ENCODE data around the gene ENPP3. TPM values are rescaled to one million over a fixed set of nuclear protein-coding genes. Genes with fewer than 3 reads are reported as not detected.

ENPP3 gene
- total and polyA plus RNA-seq, 2 of the 13 experiments (the other 11 are each of a cell fraction or from before 2014, with no cell fraction given) = 40.0 to 75.4 TPM

DNA sequence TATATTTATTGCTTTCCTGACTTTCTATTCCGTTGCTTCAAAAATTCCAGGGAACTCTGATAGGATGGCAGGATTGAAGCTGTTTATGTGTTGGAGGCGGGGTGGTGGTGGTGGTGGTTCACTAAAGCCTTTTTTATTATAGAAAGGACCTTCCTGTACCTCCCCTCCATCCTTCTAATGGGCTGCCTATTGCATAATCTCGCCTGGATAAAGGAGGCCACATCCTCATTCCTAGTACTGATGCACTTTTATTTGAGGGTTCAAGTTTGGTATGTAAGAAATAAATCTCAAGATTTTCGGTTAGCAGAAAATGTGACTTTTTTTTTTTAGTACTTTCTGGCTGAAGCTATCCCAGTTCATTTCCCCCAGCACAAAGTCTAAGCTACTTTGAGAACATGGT, 92.4 kb downstream of the ENPP3 start:
- ChIA-PET POLR2A (no interaction called here), CTCF (ENCODE audit: low intra/inter-chr PET ratio, low total read pairs) (no interaction called here)
- ATAC-seq (no peak), FAIRE-seq (no peak), DNase-seq (ENCODE audit: low spot score) (no peak)
- 97% methylated on average over 4 of the region's 4 CpGs for WGBS (ENCODE audit: low lambda C conversion rate)
- TF ChIP-seq ZNF496 (CRISPR knock-in tag; IDR thresholded peaks at IDR 0.05; ENCODE audit: insufficient replicate concordance) = no peak
- 0 out of 2 replicates have a peak, but pooled peaks have one; percentile 23 for TF ChIP-seq CEBPG (CRISPR knock-in tag; IDR thresholded peaks at IDR 0.05)
- intact Hi-C loops (cut with micrococcal nuclease; ENCODE audit: unreplicated experiment) = no loop called here
- in situ Hi-C loops (cut with HindIII; ENCODE audit: extremely low pct_ligation_motif_present, low pct_unique_long_range_greater_than_20kb) = no loop called here
- Histone ChIP-seq H3K4me1 (ENCODE audit: insufficient read depth, low read length) (peaks cover 28% of the 10 kb centered on the region), H2AFZ (ENCODE audit: low read length) (no peak overlapping the region), H4K20me1 (ENCODE audit: insufficient read depth, low read length) (no peaks in the 10 kb centered on the region), H3K9ac (ENCODE audit: insufficient read depth, low read depth, low read length) (no peak overlapping the region), H3K4me3 (replicated peaks in 1 of 3; ENCODE audit: insufficient read depth in 1 of 3, low read depth in 2 of 3, low read length in 3 of 3) (no peak overlapping the region), H3K27me3 (ENCODE audit: control insufficient read depth in 1 of 2, insufficient read depth in 2 of 2, low read length in 2 of 2) (no peaks in the 10 kb centered on the region), H3K9me3 (ENCODE audit: low read length) (peaks cover 9% of the 10 kb centered on the region), H3K79me2 (ENCODE audit: insufficient read depth, low read length) (no peaks in the 10 kb centered on the region), H3K27ac (ENCODE audit: extremely low read length, insufficient read depth, low read length) (no peak overlapping the region), H3K4me2 (ENCODE audit: low read depth, low read length) (no peak overlapping the region), H3K36me3 (replicated peaks in 1 of 2; ENCODE audit: control insufficient read depth in 1 of 2, insufficient read depth in 2 of 2, low read length in 2 of 2) (peaks cover 11 to 61% of the 10 kb centered on the region in 2 experiments)
- BruUV-seq (replicated peaks) = no TSS peak

DNA sequence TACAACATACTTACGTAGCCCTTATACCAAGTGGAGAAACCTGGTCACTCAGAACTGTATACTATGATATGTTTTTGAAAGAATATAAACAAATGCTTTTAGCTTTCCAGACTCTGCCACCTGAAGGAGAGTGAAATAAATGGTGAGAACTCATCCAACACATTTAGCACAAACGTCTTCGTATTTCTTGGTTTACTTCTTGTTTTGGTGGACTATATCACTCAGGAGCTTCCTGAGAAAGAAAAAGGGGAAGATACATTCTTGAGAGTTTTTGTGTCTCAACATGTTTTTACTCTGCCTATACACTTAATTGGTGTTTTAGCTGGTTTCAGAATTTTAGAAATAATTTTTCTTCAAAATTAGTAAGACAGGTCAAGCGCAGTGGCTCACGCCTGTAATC, 93.2 kb downstream of the ENPP3 start:
- no peak for FAIRE-seq
- TF ChIP-seq ZNF550 (CRISPR knock-in tag; IDR thresholded peaks at IDR 0.05; ENCODE audit: borderline replicate concordance) (no peak), NPAS2 (CRISPR knock-in tag; IDR thresholded peaks at IDR 0.05; ENCODE audit: borderline replicate concordance) (no peak), HNRNPL (IDR thresholded peaks at IDR 0.05; ENCODE audit: low read depth, low read length) (no peak)
- TF ChIP-seq, protein P1, sequence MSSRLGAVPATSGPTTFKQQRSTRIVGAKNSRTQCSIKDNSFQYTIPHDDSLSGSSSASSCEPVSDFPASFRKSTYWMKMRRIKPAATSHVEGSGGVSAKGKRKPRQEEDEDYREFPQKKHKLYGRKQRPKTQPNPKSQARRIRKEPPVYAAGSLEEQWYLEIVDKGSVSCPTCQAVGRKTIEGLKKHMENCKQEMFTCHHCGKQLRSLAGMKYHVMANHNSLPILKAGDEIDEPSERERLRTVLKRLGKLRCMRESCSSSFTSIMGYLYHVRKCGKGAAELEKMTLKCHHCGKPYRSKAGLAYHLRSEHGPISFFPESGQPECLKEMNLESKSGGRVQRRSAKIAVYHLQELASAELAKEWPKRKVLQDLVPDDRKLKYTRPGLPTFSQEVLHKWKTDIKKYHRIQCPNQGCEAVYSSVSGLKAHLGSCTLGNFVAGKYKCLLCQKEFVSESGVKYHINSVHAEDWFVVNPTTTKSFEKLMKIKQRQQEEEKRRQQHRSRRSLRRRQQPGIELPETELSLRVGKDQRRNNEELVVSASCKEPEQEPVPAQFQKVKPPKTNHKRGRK (CRISPR knock-in tag; IDR thresholded peaks at IDR 0.05) = no peak
- TF ChIP-seq, protein P2, sequence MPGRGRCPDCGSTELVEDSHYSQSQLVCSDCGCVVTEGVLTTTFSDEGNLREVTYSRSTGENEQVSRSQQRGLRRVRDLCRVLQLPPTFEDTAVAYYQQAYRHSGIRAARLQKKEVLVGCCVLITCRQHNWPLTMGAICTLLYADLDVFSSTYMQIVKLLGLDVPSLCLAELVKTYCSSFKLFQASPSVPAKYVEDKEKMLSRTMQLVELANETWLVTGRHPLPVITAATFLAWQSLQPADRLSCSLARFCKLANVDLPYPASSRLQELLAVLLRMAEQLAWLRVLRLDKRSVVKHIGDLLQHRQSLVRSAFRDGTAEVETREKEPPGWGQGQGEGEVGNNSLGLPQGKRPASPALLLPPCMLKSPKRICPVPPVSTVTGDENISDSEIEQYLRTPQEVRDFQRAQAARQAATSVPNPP (CRISPR knock-in tag; IDR thresholded peaks at IDR 0.05) = no peak
- TF ChIP-seq, protein P3, sequence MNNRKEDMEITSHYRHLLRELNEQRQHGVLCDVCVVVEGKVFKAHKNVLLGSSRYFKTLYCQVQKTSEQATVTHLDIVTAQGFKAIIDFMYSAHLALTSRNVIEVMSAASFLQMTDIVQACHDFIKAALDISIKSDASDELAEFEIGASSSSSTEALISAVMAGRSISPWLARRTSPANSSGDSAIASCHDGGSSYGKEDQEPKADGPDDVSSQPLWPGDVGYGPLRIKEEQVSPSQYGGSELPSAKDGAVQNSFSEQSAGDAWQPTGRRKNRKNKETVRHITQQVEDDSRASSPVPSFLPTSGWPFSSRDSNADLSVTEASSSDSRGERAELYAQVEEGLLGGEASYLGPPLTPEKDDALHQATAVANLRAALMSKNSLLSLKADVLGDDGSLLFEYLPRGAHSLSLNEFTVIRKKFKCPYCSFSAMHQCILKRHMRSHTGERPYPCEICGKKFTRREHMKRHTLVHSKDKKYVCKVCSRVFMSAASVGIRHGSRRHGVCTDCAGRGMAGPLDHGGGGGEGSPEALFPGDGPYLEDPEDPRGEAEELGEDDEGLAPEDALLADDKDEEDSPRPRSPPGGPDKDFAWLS (CRISPR knock-in tag; IDR thresholded peaks at IDR 0.05; ENCODE audit: borderline replicate concordance) = no peak
- POLR2A ChIA-PET = no interaction called here

More for the DNA sequence above, 93.2 kb downstream of the ENPP3 start:
- no peaks in the 10 kb centered on the region for H4K20me1 ChIP-seq (ENCODE audit: insufficient read depth, low read length)
- H3K4me1 ChIP-seq (ENCODE audit: insufficient read depth, low read length) = peaks cover 28% of the 10 kb centered on the region
- no TSS peak for BruUV-seq (replicated peaks)
- H3K4me3 ChIP-seq (replicated peaks in 1 of 3; ENCODE audit: insufficient read depth in 1 of 3, low read depth in 2 of 3, low read length in 3 of 3) = no peak overlapping the region
- CTCF ChIA-PET (ENCODE audit: low intra/inter-chr PET ratio, low total read pairs) = no interaction called here
- in situ Hi-C loops (cut with HindIII; ENCODE audit: extremely low pct_ligation_motif_present, low pct_unique_long_range_greater_than_20kb) (no loop called here), intact Hi-C loops (cut with micrococcal nuclease; ENCODE audit: unreplicated experiment) (no loop called here)
- no peak overlapping the region for H3K27ac ChIP-seq (ENCODE audit: extremely low read length, insufficient read depth, low read length)
- ATAC-seq (no peak), DNase-seq (ENCODE audit: low spot score) (no peak)
- H3K36me3 ChIP-seq (replicated peaks in 1 of 2; ENCODE audit: control insufficient read depth in 1 of 2, insufficient read depth in 2 of 2, low read length in 2 of 2) = peaks cover 9 to 60% of the 10 kb centered on the region in 2 experiments
- H3K4me2 ChIP-seq (ENCODE audit: low read depth, low read length) = no peak overlapping the region
- no peak overlapping the region for H2AFZ ChIP-seq (ENCODE audit: low read length)
- no peaks in the 10 kb centered on the region for H3K79me2 ChIP-seq (ENCODE audit: insufficient read depth, low read length)
- no peaks in the 10 kb centered on the region for H3K27me3 ChIP-seq (ENCODE audit: control insufficient read depth in 1 of 2, insufficient read depth in 2 of 2, low read length in 2 of 2)
- H3K9me3 ChIP-seq (ENCODE audit: low read length) = peaks cover 9% of the 10 kb centered on the region
- no peak overlapping the region for H3K9ac ChIP-seq (ENCODE audit: insufficient read depth, low read depth, low read length)
- 96% methylated on average over 5 of the region's 5 CpGs for WGBS (ENCODE audit: low lambda C conversion rate)
